Esophagus mucosa (tissue), 1 donor: ENCODE data around the gene DUSP28. TPM values are rescaled to one million over a fixed set of nuclear protein-coding genes. Genes with fewer than 3 reads are reported as not detected.
A peak's percentile ranks its signal among the peaks of the same experiment; 100 is the strongest.
"Not testable (repeated sequence)": the region's sequence is repeated elsewhere in the genome, so short reads cannot be mapped to it uniquely, and the experiment has no call there.

ENCODE experiments used
- ATAC-seq: fragments of 200-7000 bp; cut with Tn5 transposase; one replicate; pipeline ENCODE4 v1.9.1; 2020
- total RNA-seq: library from RNA; stranded (reverse); gene quantifications from one replicate; pipeline ENCODE4 v1.2.4, GENCODE V29; 2023
- donor health status: DM: yes; HTN: yes; CAD: no.

Gene DUSP28
- total RNA-seq, 1 donor from 2014 or later = 3.7 TPM

GRCh38 chr2:240560480-240561324 is 545 bp downstream of the DUSP28 start:
- ATAC-seq = peak; percentile 84

- peak; percentile 24 for ATAC-seq
These were observed 1.3 kb downstream of the DUSP28 start for GRCh38 chr2:240561325-240561971.

- not testable (repeated sequence) for ATAC-seq
These were observed 3.1 kb downstream of the DUSP28 start for GRCh38 chr2:240563231-240563630.

GRCh38 chr2:240563951-240564560 is 3.9 kb downstream of the DUSP28 start:
- no peak for ATAC-seq

- ATAC-seq = no peak
These were observed 4.6 kb downstream of the DUSP28 start for GRCh38 chr2:240564561-240565332.

GRCh38 chr2:240565333-240566202 is 5.4 kb downstream of the DUSP28 start:
- peak; percentile 62 for ATAC-seq

GRCh38 chr2:240566203-240567136 is 6.3 kb downstream of the DUSP28 start:
- ATAC-seq = peak; percentile 80

- peak; percentile 13 for ATAC-seq
These were observed 7.1 kb downstream of the DUSP28 start for GRCh38 chr2:240567137-240567871.

- ATAC-seq = peak; percentile 27
These were observed 7.9 kb downstream of the DUSP28 start, which contains the start of gene RNPEPL1 for GRCh38 chr2:240567872-240568677. RNPEPL1 (plus strand) TSS chr2:240568484; CDS start chr2:240568587, 103 bp downstream.

- no peak for ATAC-seq
These were observed 8.7 kb downstream of the DUSP28 start for GRCh38 chr2:240568678-240569522.

GRCh38 chr2:240569523-240569997 is 9.4 kb downstream of the DUSP28 start:
- no peak for ATAC-seq

GRCh38 chr2:240569998-240570530 is 9.9 kb downstream of the DUSP28 start:
- ATAC-seq = no peak

GRCh38 chr2:240570531-240571313 is 10.6 kb downstream of the DUSP28 start:
- no peak for ATAC-seq

- no peak for ATAC-seq
These were observed 11.3 kb downstream of the DUSP28 start for GRCh38 chr2:240571314-240571973.

GRCh38 chr2:240572141-240573031 is 12.2 kb downstream of the DUSP28 start:
- ATAC-seq = no peak
